GM12878 (cell line): ENCODE results near the gene NR2C2AP. TPM values are rescaled to one million over a fixed set of nuclear protein-coding genes. Genes with fewer than 3 reads are reported as not detected.

Source experiments
- ASH2L ChIP-seq: fragments of 300-600, 200-600 bp; sonication (generic); IDR thresholded peaks from 2 replicates; pipeline ENCODE4 v1.6.1; 2017; ENCODE audit warnings: low read depth, mild to moderate bottlenecking, borderline replicate concordance
- ATF2 ChIP-seq: IDR thresholded peaks from 2 replicates; pipeline ENCODE4 v1.6.1; 2012; ENCODE audit warnings: low read length, inconsistent platforms
- BCL11A ChIP-seq: IDR thresholded peaks from 2 replicates; pipeline ENCODE4 v1.6.1; 2011; ENCODE audit warnings: low read depth, low read length
- BHLHE40 ChIP-seq, 2 experiments: fragments of 450-650 bp in 1 of 2; IDR thresholded peaks; 2 replicates each; pipeline ENCODE4 v1.6.1; 2011 to 2017; ENCODE audit warnings: low read depth in 2 of 2, borderline replicate concordance in 1 of 2, improper control_type of control experiment in 1 of 2, low read length in 1 of 2, mild to moderate bottlenecking in 1 of 2
- E2F8 ChIP-seq: fragments of 450-650 bp; IDR thresholded peaks from 2 replicates; pipeline ENCODE4 v1.6.1; 2018; ENCODE audit warnings: mild to moderate bottlenecking, low read depth, moderate library complexity; ENCODE audit not compliant: partially characterized antibody
- ELK1 ChIP-seq: IDR thresholded peaks from 2 replicates; pipeline ENCODE4 v1.6.1; 2012; ENCODE audit warnings: low read depth, low read length, improper control_type of control experiment
- ESRRA ChIP-seq: IDR thresholded peaks from 2 replicates; pipeline ENCODE4 v1.6.1; 2012; ENCODE audit warnings: mild to moderate bottlenecking, low read length, improper control_type of control experiment
- FOXM1 ChIP-seq: IDR thresholded peaks from 2 replicates; pipeline ENCODE4 v1.6.1; 2012; ENCODE audit warnings: low read depth, mild to moderate bottlenecking, inconsistent platforms, low read length, moderate library complexity
- GABPA ChIP-seq: IDR thresholded peaks from 2 replicates; pipeline ENCODE4 v1.6.1; 2014; ENCODE audit warnings: antibody characterized with exemption, low read depth, mild to moderate bottlenecking, inconsistent platforms
- IKZF1 ChIP-seq: fragments of 450-650 bp; conservative IDR thresholded peaks from 2 replicates; pipeline ENCODE4 v1.6.1; 2017; ENCODE audit warnings: antibody characterized with exemption, mild to moderate bottlenecking
- IRF3 ChIP-seq: fragments of 450-650 bp; IDR thresholded peaks from 2 replicates; pipeline ENCODE4 v1.6.1; 2014; ENCODE audit warnings: mild to moderate bottlenecking
- MEF2B ChIP-seq: fragments of 450-650 bp; IDR thresholded peaks from 2 replicates; pipeline ENCODE4 v1.6.1; 2018; ENCODE audit warnings: mild to moderate bottlenecking, moderate library complexity; ENCODE audit not compliant: partially characterized antibody, poor library complexity, severe bottlenecking
- NR2F1 ChIP-seq: fragments of 450-650 bp; conservative IDR thresholded peaks from 2 replicates; pipeline ENCODE4 v1.6.1; 2017; ENCODE audit warnings: mild to moderate bottlenecking
- POU2F2 ChIP-seq: IDR thresholded peaks from 3 replicates; pipeline ENCODE4 v1.6.1; 2011; ENCODE audit warnings: low read depth, mild to moderate bottlenecking, low read length, borderline replicate concordance
- RAD51 ChIP-seq: fragments of 450-650 bp; IDR thresholded peaks from 2 replicates; pipeline ENCODE4 v1.6.1; 2016; ENCODE audit warnings: moderate library complexity, mild to moderate bottlenecking, inconsistent platforms
- RBBP5 ChIP-seq: fragments of 200-600 bp; sonication (generic); conservative IDR thresholded peaks from 2 replicates; pipeline ENCODE4 v1.6.1; 2016
- SMC3 ChIP-seq: IDR thresholded peaks from 2 replicates; pipeline ENCODE4 v1.6.1; 2011; ENCODE audit warnings: low read length, improper control_type of control experiment, borderline replicate concordance
- SRF ChIP-seq, 2 experiments: IDR thresholded peaks; 2 replicates each; pipeline ENCODE4 v1.6.1; 2011; ENCODE audit warnings: low read depth in 2 of 2, low read length in 2 of 2, mild to moderate bottlenecking in 1 of 2, moderate library complexity in 1 of 2
- SUPT20H ChIP-seq: IDR thresholded peaks from 2 replicates; pipeline ENCODE4 v1.6.1; 2011; ENCODE audit warnings: low read depth, mild to moderate bottlenecking, low read length, moderate library complexity, borderline replicate concordance; ENCODE audit not compliant: control insufficient read depth
- polyA plus RNA-seq, 11 experiments: library from polyadenylated mRNA; depleted of rRNA in 4 of 11; unstranded in 6 of 11; stranded (reverse) in 5 of 11; fragments of >200 nt; fragmentation: Nextera tagmentation in 4 of 11; fragmentation: Illumina TruSeq in 1 of 11; extraction: Ambion mirVana in 4 of 11; extraction: Trizol in 1 of 11; gene quantifications; 1 replicate in 1 of 11; 2 replicates in 10 of 11; pipeline versions ENCODE4 v1.2.1 to v1.2.3, GENCODE V29; 2011 to 2016; ENCODE audit warnings: inconsistent platforms in 2 of 11, missing spikeins in 2 of 11, low read depth in 1 of 11
- total RNA-seq, 4 experiments: library from RNA; depleted of rRNA in 3 of 4; stranded (reverse); fragments of >200 nt in 3 of 4; fragmentation: Illumina TruSeq in 1 of 4; extraction: Trizol in 1 of 4; gene quantifications; 2 replicates each; pipeline versions ENCODE4 v1.2.1 to v1.2.3, GENCODE V29; 2013 to 2021
- TF ChIP-seq, protein P1 (sequence below): IDR thresholded peaks from 2 replicates; pipeline ENCODE4 v1.6.1; 2011; ENCODE audit warnings: borderline replicate concordance, low read depth, mild to moderate bottlenecking, moderate library complexity, mixed read lengths, low read length; ENCODE audit not compliant: insufficient read depth; ENCODE audit errors: extremely low read length
- TF ChIP-seq, protein P2 (sequence below): fragments of 450-650 bp; IDR thresholded peaks from 2 replicates; pipeline ENCODE4 v1.6.1; 2016; ENCODE audit warnings: mild to moderate bottlenecking

The NR2C2AP gene
- total and polyA plus RNA-seq, 10 of the 15 experiments (the other 5 are each of a cell fraction or from before 2014, with no cell fraction given) = 21.5 to 44.8 (median 28.1) TPM

DNA sequence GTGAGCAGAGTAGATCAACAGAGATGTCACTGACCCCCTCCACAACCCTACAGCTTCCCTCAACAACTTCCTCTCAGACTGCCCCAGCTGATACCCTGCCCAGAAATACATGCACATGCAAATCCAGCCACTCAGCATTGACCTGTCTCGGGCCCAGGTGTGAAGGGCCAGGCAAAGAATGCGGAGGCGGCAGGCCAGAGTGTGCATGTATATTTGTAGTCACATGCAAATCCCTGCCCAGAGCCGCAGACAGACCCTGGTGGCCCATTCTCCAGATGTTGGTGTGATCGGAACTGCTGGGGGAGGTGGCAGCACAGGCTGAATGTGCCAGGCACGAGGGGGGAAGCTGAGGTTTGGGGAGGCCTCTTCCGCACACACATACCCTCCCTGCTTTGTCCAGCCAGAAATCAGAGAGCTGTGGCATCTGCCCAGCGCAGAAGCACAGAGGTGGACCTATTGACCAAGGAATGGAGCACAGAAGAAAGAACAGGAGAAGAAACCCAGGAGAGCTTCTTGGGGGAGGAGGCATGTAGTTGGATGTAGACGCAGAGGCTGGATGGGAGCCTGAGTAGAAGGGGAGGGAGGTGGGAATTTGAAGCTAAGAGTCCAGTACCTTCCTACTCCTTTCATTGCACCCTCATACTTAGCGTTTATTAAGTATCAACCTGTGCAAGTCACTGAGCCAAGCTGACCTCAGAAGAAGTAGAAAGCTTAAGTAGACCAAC is 47.6 kb downstream of the NR2C2AP start (continued):
- TF ChIP-seq BCL11A = no peak
- TF ChIP-seq RAD51 = no peak
- no peak for TF ChIP-seq SMC3
- no peak for TF ChIP-seq IRF3
- TF ChIP-seq E2F8 = no peak
- peak; percentile 95; the same call in 2 of the 3 replicates for TF ChIP-seq POU2F2
- no peak for TF ChIP-seq ASH2L
- no peak for TF ChIP-seq SRF (IDR thresholded peaks at IDR 0.05; ENCODE audit: low read depth in 2 of 2, low read length in 2 of 2)
- no peak for TF ChIP-seq RBBP5
- peak; percentile 84 to 90 for TF ChIP-seq BHLHE40 (IDR thresholded peaks at IDR 0.05; ENCODE audit: borderline replicate concordance in 1 of 2, low read depth in 2 of 2, low read length in 1 of 2)
- TF ChIP-seq, protein P1, sequence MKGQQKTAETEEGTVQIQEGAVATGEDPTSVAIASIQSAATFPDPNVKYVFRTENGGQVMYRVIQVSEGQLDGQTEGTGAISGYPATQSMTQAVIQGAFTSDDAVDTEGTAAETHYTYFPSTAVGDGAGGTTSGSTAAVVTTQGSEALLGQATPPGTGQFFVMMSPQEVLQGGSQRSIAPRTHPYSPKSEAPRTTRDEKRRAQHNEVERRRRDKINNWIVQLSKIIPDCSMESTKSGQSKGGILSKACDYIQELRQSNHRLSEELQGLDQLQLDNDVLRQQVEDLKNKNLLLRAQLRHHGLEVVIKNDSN = no peak
- TF ChIP-seq, protein P2, sequence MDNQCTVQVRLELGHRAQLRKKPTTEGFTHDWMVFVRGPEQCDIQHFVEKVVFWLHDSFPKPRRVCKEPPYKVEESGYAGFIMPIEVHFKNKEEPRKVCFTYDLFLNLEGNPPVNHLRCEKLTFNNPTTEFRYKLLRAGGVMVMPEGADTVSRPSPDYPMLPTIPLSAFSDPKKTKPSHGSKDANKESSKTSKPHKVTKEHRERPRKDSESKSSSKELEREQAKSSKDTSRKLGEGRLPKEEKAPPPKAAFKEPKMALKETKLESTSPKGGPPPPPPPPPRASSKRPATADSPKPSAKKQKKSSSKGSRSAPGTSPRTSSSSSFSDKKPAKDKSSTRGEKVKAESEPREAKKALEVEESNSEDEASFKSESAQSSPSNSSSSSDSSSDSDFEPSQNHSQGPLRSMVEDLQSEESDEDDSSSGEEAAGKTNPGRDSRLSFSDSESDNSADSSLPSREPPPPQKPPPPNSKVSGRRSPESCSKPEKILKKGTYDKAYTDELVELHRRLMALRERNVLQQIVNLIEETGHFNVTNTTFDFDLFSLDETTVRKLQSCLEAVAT = no peak
- TF ChIP-seq SUPT20H = no peak
- peak; percentile 71 for TF ChIP-seq MEF2B
- no peak for TF ChIP-seq GABPA
- peak; percentile 64 for TF ChIP-seq IKZF1
- TF ChIP-seq FOXM1 = 0 out of 2 replicates have a peak, but pooled peaks have one; percentile 40
- no peak for TF ChIP-seq ESRRA
- peak; percentile 42; the same call in 1 of the 2 replicates for TF ChIP-seq ATF2
- TF ChIP-seq NR2F1 = peak; percentile 43
- no peak for TF ChIP-seq ELK1
